Measurements from ENCODE around the gene YWHAG.
A peak's percentile ranks its signal among the peaks of the same experiment; 100 is the strongest.

YWHAG gene

GRCh38 chr7:76381814-76382213 lies 23.0 kb upstream of the YWHAG start:
- Histone ChIP-seq H3K27ac (ENCODE audit: insufficient read depth in 1 of 2, low read depth in 1 of 2, low read length in 2 of 2, poor library complexity in 1 of 2, severe bottlenecking in 2 of 2) (no peak overlapping the region), H3K4me3 (ENCODE audit: control insufficient read depth in 1 of 7, extremely low read depth in 1 of 7, insufficient read depth in 4 of 7, low read depth in 2 of 7, low read length in 6 of 7) (no peak overlapping the region), H3K9me3 (ENCODE audit: control extremely low read depth in 1 of 5, control insufficient read depth in 4 of 5, insufficient read depth in 2 of 5, low read depth in 1 of 5, low read length in 4 of 5) (no peaks in the 10 kb centered on the region), H3K4me1 (ENCODE audit: control extremely low read depth in 1 of 4, control insufficient read depth in 4 of 4, insufficient read depth in 4 of 4, low read length in 3 of 4) (peaks cover 3 to 31% (median 19%) of the 10 kb centered on the region in 4 experiments), H3K36me3 (ENCODE audit: control insufficient read depth in 4 of 4, insufficient read depth in 4 of 4, low read length in 3 of 4) (no peaks in the 10 kb centered on the region), H3K27me3 (replicated peaks in 2 of 5; ENCODE audit: control insufficient read depth in 4 of 5, insufficient read depth in 5 of 5, low read length in 4 of 5) (no peaks in the 10 kb centered on the region)
- CTCF ChIA-PET = no interaction called here
- POLR2A ChIA-PET = interaction anchor here (0.6 kb wide), 1 partner anchor 66 kb away, joined by 3 read pairs; no protein-coding TSS in a partner anchor
- no peak for DNase-seq
- whole genome bisulfite sequencing (ENCODE audit: insufficient coverage) = no CpG with 5 or more reads among the region's 7 CpGs

GRCh38 chr7:76380623-76380966 lies 21.8 kb upstream of the YWHAG start:
- Histone ChIP-seq H3K9me3 (ENCODE audit: control extremely low read depth in 1 of 5, control insufficient read depth in 4 of 5, insufficient read depth in 2 of 5, low read depth in 1 of 5, low read length in 4 of 5) (no peaks in the 10 kb centered on the region), H3K27ac (ENCODE audit: insufficient read depth in 1 of 2, low read depth in 1 of 2, low read length in 2 of 2, poor library complexity in 1 of 2, severe bottlenecking in 2 of 2) (peak overlapping the region in 1 of 2 experiments; percentile 85), H3K4me1 (ENCODE audit: control extremely low read depth in 1 of 4, control insufficient read depth in 4 of 4, insufficient read depth in 4 of 4, low read length in 3 of 4) (peaks cover 3 to 31% (median 19%) of the 10 kb centered on the region in 4 experiments), H3K27me3 (replicated peaks in 2 of 5; ENCODE audit: control insufficient read depth in 4 of 5, insufficient read depth in 5 of 5, low read length in 4 of 5) (no peaks in the 10 kb centered on the region), H3K4me3 (ENCODE audit: control insufficient read depth in 1 of 7, extremely low read depth in 1 of 7, insufficient read depth in 4 of 7, low read depth in 2 of 7, low read length in 6 of 7) (peak overlapping the region in 3 of 7 experiments; percentile 44 to 76 (median 68)), H3K36me3 (ENCODE audit: control insufficient read depth in 4 of 4, insufficient read depth in 4 of 4, low read length in 3 of 4) (no peaks in the 10 kb centered on the region)
- DNase-seq = no peak
- POLR2A ChIA-PET = no interaction called here
- CTCF ChIA-PET = no interaction called here
- 92% methylated on average over 5 of the region's 7 CpGs for WGBS (ENCODE audit: insufficient coverage)

GRCh38 chr7:76377186-76377918 lies 18.6 kb upstream of the YWHAG start:
- WGBS (ENCODE audit: insufficient coverage) = 95% methylated on average over 7 of the region's 9 CpGs
- Histone ChIP-seq H3K27me3 (replicated peaks in 2 of 5; ENCODE audit: control insufficient read depth in 4 of 5, insufficient read depth in 5 of 5, low read length in 4 of 5) (no peaks in the 10 kb centered on the region), H3K36me3 (ENCODE audit: control insufficient read depth in 4 of 4, insufficient read depth in 4 of 4, low read length in 3 of 4) (no peaks in the 10 kb centered on the region), H3K4me1 (ENCODE audit: control extremely low read depth in 1 of 4, control insufficient read depth in 4 of 4, insufficient read depth in 4 of 4, low read length in 3 of 4) (peaks cover 3 to 44% (median 28%) of the 10 kb centered on the region in 4 experiments), H3K27ac (ENCODE audit: insufficient read depth in 1 of 2, low read depth in 1 of 2, low read length in 2 of 2, poor library complexity in 1 of 2, severe bottlenecking in 2 of 2) (no peak overlapping the region), H3K9me3 (ENCODE audit: control extremely low read depth in 1 of 5, control insufficient read depth in 4 of 5, insufficient read depth in 2 of 5, low read depth in 1 of 5, low read length in 4 of 5) (no peaks in the 10 kb centered on the region), H3K4me3 (ENCODE audit: control insufficient read depth in 1 of 7, extremely low read depth in 1 of 7, insufficient read depth in 4 of 7, low read depth in 2 of 7, low read length in 6 of 7) (no peak overlapping the region)
- DNase-seq = no peak
- CTCF ChIA-PET = interaction anchor here (1.4 to 1.5 kb wide), 2 partner anchors 11 to 12 kb away, joined by 3 to 5 read pairs; no protein-coding TSS in a partner anchor
- POLR2A ChIA-PET = no interaction called here

GRCh38 chr7:76375251-76375650 lies 16.5 kb upstream of the YWHAG start:
- H3K9me3 ChIP-seq (ENCODE audit: control extremely low read depth in 1 of 5, control insufficient read depth in 4 of 5, insufficient read depth in 2 of 5, low read depth in 1 of 5, low read length in 4 of 5) = no peaks in the 10 kb centered on the region
- DNase-seq = no peak
- CTCF ChIA-PET = interaction anchor here (0.6 to 1.7 kb wide), 4 partner anchors 10 to 241 kb away, joined by 3 to 4 read pairs (median 4); no protein-coding TSS in a partner anchor
- H3K27ac ChIP-seq (ENCODE audit: insufficient read depth in 1 of 2, low read depth in 1 of 2, low read length in 2 of 2, poor library complexity in 1 of 2, severe bottlenecking in 2 of 2) = no peak overlapping the region
- no peaks in the 10 kb centered on the region for H3K36me3 ChIP-seq (ENCODE audit: control insufficient read depth in 4 of 4, insufficient read depth in 4 of 4, low read length in 3 of 4)
- H3K4me1 ChIP-seq (ENCODE audit: control extremely low read depth in 1 of 4, control insufficient read depth in 4 of 4, insufficient read depth in 4 of 4, low read length in 3 of 4) = peaks cover 3 to 41% (median 25%) of the 10 kb centered on the region in 4 experiments
- WGBS (ENCODE audit: insufficient coverage) = 96% methylated on average over 9 of the region's 9 CpGs
- H3K27me3 ChIP-seq (replicated peaks in 2 of 5; ENCODE audit: control insufficient read depth in 4 of 5, insufficient read depth in 5 of 5, low read length in 4 of 5) = no peaks in the 10 kb centered on the region
- no peak overlapping the region for H3K4me3 ChIP-seq (ENCODE audit: control insufficient read depth in 1 of 7, extremely low read depth in 1 of 7, insufficient read depth in 4 of 7, low read depth in 2 of 7, low read length in 6 of 7)
- POLR2A ChIA-PET = interaction anchor here (0.6 kb wide), 1 partner anchor 48 kb away, joined by 3 read pairs; no protein-coding TSS in a partner anchor

GRCh38 chr7:76372984-76373833 lies 14.4 kb upstream of the YWHAG start:
- Histone ChIP-seq H3K4me1 (ENCODE audit: control extremely low read depth in 1 of 4, control insufficient read depth in 4 of 4, insufficient read depth in 4 of 4, low read length in 3 of 4) (peaks cover 0 to 21% (median 9%) of the 10 kb centered on the region in 4 experiments), H3K4me3 (ENCODE audit: control insufficient read depth in 1 of 7, extremely low read depth in 1 of 7, insufficient read depth in 4 of 7, low read depth in 2 of 7, low read length in 6 of 7) (peak overlapping the region in 1 of 7 experiments; percentile 16), H3K27me3 (replicated peaks in 2 of 5; ENCODE audit: control insufficient read depth in 4 of 5, insufficient read depth in 5 of 5, low read length in 4 of 5) (no peaks in the 10 kb centered on the region), H3K27ac (ENCODE audit: insufficient read depth in 1 of 2, low read depth in 1 of 2, low read length in 2 of 2, poor library complexity in 1 of 2, severe bottlenecking in 2 of 2) (peak overlapping the region in 1 of 2 experiments; percentile 70), H3K9me3 (ENCODE audit: control extremely low read depth in 1 of 5, control insufficient read depth in 4 of 5, insufficient read depth in 2 of 5, low read depth in 1 of 5, low read length in 4 of 5) (no peaks in the 10 kb centered on the region), H3K36me3 (ENCODE audit: control insufficient read depth in 4 of 4, insufficient read depth in 4 of 4, low read length in 3 of 4) (no peaks in the 10 kb centered on the region)
- POLR2A ChIA-PET = interaction anchor here (0.7 kb wide), 1 partner anchor 19 kb away, joined by 5 read pairs; no protein-coding TSS in a partner anchor
- DNase-seq = peak in 2 of 3 donors; percentile 68 to 69
- CTCF ChIA-PET = interaction anchor here (1.1 to 1.4 kb wide), 2 partner anchors 9 to 17 kb away, joined by 3 to 4 read pairs; no protein-coding TSS in a partner anchor
- WGBS (ENCODE audit: insufficient coverage) = 57% methylated on average over 7 of the region's 9 CpGs

GRCh38 chr7:76371396-76371795 lies 12.6 kb upstream of the YWHAG start:
- CTCF ChIA-PET = no interaction called here
- no peaks in the 10 kb centered on the region for H3K9me3 ChIP-seq (ENCODE audit: control extremely low read depth in 1 of 5, control insufficient read depth in 4 of 5, insufficient read depth in 2 of 5, low read depth in 1 of 5, low read length in 4 of 5)

More at GRCh38 chr7:76371396-76371795, 12.6 kb upstream of the YWHAG start:
- Histone ChIP-seq H3K27ac (ENCODE audit: insufficient read depth in 1 of 2, low read depth in 1 of 2, low read length in 2 of 2, poor library complexity in 1 of 2, severe bottlenecking in 2 of 2) (no peak overlapping the region), H3K4me1 (ENCODE audit: control extremely low read depth in 1 of 4, control insufficient read depth in 4 of 4, insufficient read depth in 4 of 4, low read length in 3 of 4) (peaks cover 0 to 13% (median 9%) of the 10 kb centered on the region in 4 experiments), H3K27me3 (replicated peaks in 2 of 5; ENCODE audit: control insufficient read depth in 4 of 5, insufficient read depth in 5 of 5, low read length in 4 of 5) (no peaks in the 10 kb centered on the region), H3K36me3 (ENCODE audit: control insufficient read depth in 4 of 4, insufficient read depth in 4 of 4, low read length in 3 of 4) (no peaks in the 10 kb centered on the region), H3K4me3 (ENCODE audit: control insufficient read depth in 1 of 7, extremely low read depth in 1 of 7, insufficient read depth in 4 of 7, low read depth in 2 of 7, low read length in 6 of 7) (no peak overlapping the region)
- WGBS (ENCODE audit: insufficient coverage) = 96% methylated on average over 3 of the region's 3 CpGs
- DNase-seq = no peak
- POLR2A ChIA-PET = no interaction called here

All from common myeloid progenitor, CD34-positive (primary cell).